Ovary (tissue), 9 donors: ENCODE results near the gene PRKCD. TPM values are rescaled to one million over a fixed set of nuclear protein-coding genes. Genes with fewer than 3 reads are reported as not detected.

Source experiments
- DNase-seq, 5 donors: peaks; one replicate each; pipeline ENCODE4 v3.0.0-alpha.2; 2019 to 2020
- H3K27ac ChIP-seq, 2 donors: fragments of 200-600 bp; one replicate each; pipeline versions ENCODE4 v1.5.1 to v1.8.0; 2019 to 2022
- H3K27me3 ChIP-seq: fragments of 200-600 bp; one replicate; pipeline ENCODE4 v1.8.0; 2022
- H3K36me3 ChIP-seq: fragments of 200-600 bp; sonication (generic); one replicate; pipeline ENCODE4 v1.5.1; 2019
- H3K4me1 ChIP-seq: one replicate; pipeline ENCODE4 v1.8.1; 2013; ENCODE audit warnings: mild to moderate bottlenecking, moderate library complexity; ENCODE audit not compliant: insufficient read depth
- H3K4me3 ChIP-seq: fragments of 200-600 bp; sonication (generic); one replicate; pipeline ENCODE4 v1.5.1; 2017
- H3K9me3 ChIP-seq, 2 donors: fragments of 200-600 bp in 1 of 2; sonication (generic) in 1 of 2; one replicate each; pipeline versions ENCODE4 v1.5.1 to v1.8.1; 2013 to 2019; ENCODE audit warnings: mild to moderate bottlenecking in 1 of 2, moderate library complexity in 1 of 2
- CTCF ChIP-seq, 3 donors: fragments of 450-650 bp in 2 of 3; fragments of 200-600 bp in 1 of 3; IDR thresholded peaks; one replicate each; pipeline versions ENCODE4 v1.5.1 to v1.8.0; 2016 to 2022; ENCODE audit warnings: antibody characterized with exemption in 3 of 3, mild to moderate bottlenecking in 1 of 3
- EP300 ChIP-seq: sonication (generic); formaldehyde crosslinking; IDR thresholded peaks from one replicate; pipeline ENCODE4 v1.6.1; 2017; ENCODE audit warnings: antibody characterized with exemption
- POLR2A ChIP-seq: fragments of 450-650 bp; IDR thresholded peaks from one replicate; pipeline ENCODE4 v1.6.1; 2017; ENCODE audit warnings: antibody characterized with exemption, mild to moderate bottlenecking, moderate library complexity
- WGBS, 3 donors: extraction: QIAGEN DNeasy Blood & Tissue Kit in 1 of 3; methylation state at CpG; one replicate each; pipeline versions ENCODE4 v1.1.5 to v1.1.7; 2013 to 2017; 5-methylcytosine and 5-hydroxymethylcytosine counted together
- intact Hi-C, 4 donors: fragments of 100-400 bp; cut with DNase I; formaldehyde crosslinking; loops; one replicate each; pipeline versions ENCODE4 v1.11.0 to v1.15.1; 2022 to 2023
- polyA plus RNA-seq, 2 donors: library from polyadenylated mRNA; stranded (reverse); fragments of 200-250 nt in 1 of 2; fragments of 350-450 nt in 1 of 2; fragmentation: Illumina TruSeq in 1 of 2; extraction: RNeasy Lipid Tissue Mini Kit (QIAGEN cat#74804) in 1 of 2; gene quantifications; one replicate each; pipeline ENCODE4 v1.2.3, GENCODE V29; 2013 to 2014
- total RNA-seq, 7 donors: library from RNA; depleted of rRNA in 2 of 7; stranded (reverse); fragments of >200 nt in 2 of 7; fragmentation: NEBNext Ultra II Directional in 3 of 7; extraction: Animal tissue kit (Norgen Biotek cat#: 25700) in 3 of 7; gene quantifications; one replicate each; pipeline versions ENCODE4 v1.1.0 to v1.2.4, GENCODE V29; 2016 to 2023
- donor health status: DM: no; HTN: no; CAD: no; lungs with moderate emphysema.
- donor health status: DM: no; HTN: no; CAD: no.
- donor health status: Bipolar disorder and iron deficiency.
- donor health status: DM: yes; HTN: yes; CAD: no.
- donor health status: DM: no; HTN: no; CAD: no.
- donor health status: DM: yes; HTN: yes; CAD: no.

The PRKCD gene
- total and polyA plus RNA-seq, 9 donors = 6.6 to 22.2 (median 15.2) TPM

- Histone ChIP-seq H3K36me3 (no peaks in the 10 kb centered on the region), H3K4me3 (no peak overlapping the region), H3K27me3 (no peaks in the 10 kb centered on the region), H3K4me1 (peaks cover 12% of the 10 kb centered on the region), H3K27ac (peak overlapping the region in 1 of 2 donors; percentile 84), H3K9me3 (no peaks in the 10 kb centered on the region)
- WGBS, 3 donors = 80 to 81% (median 81%) methylated on average over 6 of the region's 6 CpGs
- intact Hi-C loops = no loop called here
- no peak for TF ChIP-seq POLR2A
- TF ChIP-seq CTCF (IDR thresholded peaks at IDR 0.05) = no peak
- no peak for TF ChIP-seq EP300
- no peak for DNase-seq
These were observed 2.7 kb downstream of the PRKCD start for GRCh38 chr3:53163444-53164387.

- H3K4me3 ChIP-seq = no peak overlapping the region
- H3K9me3 ChIP-seq = no peaks in the 10 kb centered on the region
- H3K27me3 ChIP-seq = no peaks in the 10 kb centered on the region
- intact Hi-C loops = loop anchor here in 1 of 4 donors (5.0 kb wide), 1 partner anchor 87 kb away; no protein-coding TSS in a partner anchor
- peaks cover 7% of the 10 kb centered on the region for H3K4me1 ChIP-seq
- no peak for DNase-seq
- no peaks in the 10 kb centered on the region for H3K36me3 ChIP-seq
- WGBS, 3 donors = 72 to 80% (median 75%) methylated on average over 9 of the region's 9 CpGs
- H3K27ac ChIP-seq = no peak overlapping the region
- TF ChIP-seq EP300 (no peak), CTCF (IDR thresholded peaks at IDR 0.05) (no peak), POLR2A (no peak)
These were observed 3.9 kb downstream of the PRKCD start for GRCh38 chr3:53164911-53165310.

- intact Hi-C loops = loop anchor here in 1 of 4 donors (5.0 kb wide), 1 partner anchor 86 kb away; no protein-coding TSS in a partner anchor
These were observed 5.2 kb downstream of the PRKCD start for GRCh38 chr3:53166206-53166605.

More at GRCh38 chr3:53166206-53166605, 5.2 kb downstream of the PRKCD start:
- H3K4me1 ChIP-seq = peaks cover 5% of the 10 kb centered on the region
- H3K27ac ChIP-seq = no peak overlapping the region
- TF ChIP-seq POLR2A (no peak), EP300 (no peak), CTCF (IDR thresholded peaks at IDR 0.05) (no peak)
- H3K36me3 ChIP-seq = no peaks in the 10 kb centered on the region
- 85 to 98% (median 92%) methylated on average over 4 of the region's 4 CpGs for WGBS, 3 donors
- no peaks in the 10 kb centered on the region for H3K9me3 ChIP-seq
- no peak for DNase-seq
- no peaks in the 10 kb centered on the region for H3K27me3 ChIP-seq
- H3K4me3 ChIP-seq = no peak overlapping the region
